Neural crest cell (in vitro differentiated cells): ENCODE measurements around the gene ADGRF1. TPM values are rescaled to one million over a fixed set of nuclear protein-coding genes. Genes with fewer than 3 reads are reported as not detected.

Source experiments
- DNase-seq: peaks from one replicate; pipeline ENCODE4 v3.0.0; 2021; ENCODE audit warnings: low read depth, mixed read lengths, low spot score
- H3K27ac Mint-ChIP-seq: one replicate; pipeline ENCODE4 v1.8.0; 2021; ENCODE audit warnings: mild to moderate bottlenecking, mixed read lengths; ENCODE audit not compliant: unreplicated experiment
- H3K27me3 Mint-ChIP-seq: 2 replicates; pipeline ENCODE4 v1.8.0; 2021; ENCODE audit warnings: low read depth, mild to moderate bottlenecking, mixed read lengths
- H3K36me3 Mint-ChIP-seq: 2 replicates; pipeline ENCODE4 v1.8.0; 2021; ENCODE audit warnings: low read depth, mild to moderate bottlenecking, mixed read lengths
- H3K4me1 Mint-ChIP-seq: 2 replicates; pipeline ENCODE4 v1.8.0; 2021; ENCODE audit warnings: mixed read lengths
- H3K4me3 Mint-ChIP-seq: one replicate; pipeline ENCODE4 v1.8.0; 2021; ENCODE audit warnings: mild to moderate bottlenecking, mixed read lengths
- H3K9me3 Mint-ChIP-seq: 2 replicates; pipeline ENCODE4 v1.8.0; 2021; ENCODE audit warnings: mixed read lengths
- total RNA-seq: library from RNA; stranded (reverse); gene quantifications from 2 replicates; pipeline ENCODE4 v1.2.1, GENCODE V29; 2021
- TF ChIP-seq, protein P1 (sequence below): fragments of 200-600 bp; sonication (generic); conservative IDR thresholded peaks from 2 replicates; pipeline ENCODE4 v1.5.0; 2021; ENCODE audit warnings: antibody characterized with exemption, mild to moderate bottlenecking

The ADGRF1 gene
- total RNA-seq, 1 donor from 2014 or later = 0.09 TPM

DNA sequence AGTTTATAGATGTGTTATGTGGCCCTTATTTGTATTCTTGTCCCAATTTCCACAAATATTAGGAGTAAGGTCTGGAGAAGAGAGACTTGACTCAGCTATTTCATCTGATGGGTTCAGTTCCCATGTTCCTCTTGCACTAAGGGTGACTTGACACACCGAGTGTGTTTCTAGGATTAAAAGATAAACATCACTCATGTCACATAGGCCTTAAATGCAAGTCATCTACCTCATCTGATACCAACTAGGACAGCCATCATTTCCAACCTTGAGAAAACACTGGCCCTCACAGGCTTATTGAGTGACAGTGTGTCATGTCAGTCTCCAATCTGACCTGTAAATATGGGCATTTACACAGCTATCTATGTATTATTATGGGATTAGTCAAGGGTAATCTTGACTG, 67.3 kb downstream of the ADGRF1 start:
- H3K4me3 Mint-ChIP-seq = no peak overlapping the region
- no peak for DNase-seq
- H3K27me3 Mint-ChIP-seq = no peaks in the 10 kb centered on the region
- TF ChIP-seq, protein P1, sequence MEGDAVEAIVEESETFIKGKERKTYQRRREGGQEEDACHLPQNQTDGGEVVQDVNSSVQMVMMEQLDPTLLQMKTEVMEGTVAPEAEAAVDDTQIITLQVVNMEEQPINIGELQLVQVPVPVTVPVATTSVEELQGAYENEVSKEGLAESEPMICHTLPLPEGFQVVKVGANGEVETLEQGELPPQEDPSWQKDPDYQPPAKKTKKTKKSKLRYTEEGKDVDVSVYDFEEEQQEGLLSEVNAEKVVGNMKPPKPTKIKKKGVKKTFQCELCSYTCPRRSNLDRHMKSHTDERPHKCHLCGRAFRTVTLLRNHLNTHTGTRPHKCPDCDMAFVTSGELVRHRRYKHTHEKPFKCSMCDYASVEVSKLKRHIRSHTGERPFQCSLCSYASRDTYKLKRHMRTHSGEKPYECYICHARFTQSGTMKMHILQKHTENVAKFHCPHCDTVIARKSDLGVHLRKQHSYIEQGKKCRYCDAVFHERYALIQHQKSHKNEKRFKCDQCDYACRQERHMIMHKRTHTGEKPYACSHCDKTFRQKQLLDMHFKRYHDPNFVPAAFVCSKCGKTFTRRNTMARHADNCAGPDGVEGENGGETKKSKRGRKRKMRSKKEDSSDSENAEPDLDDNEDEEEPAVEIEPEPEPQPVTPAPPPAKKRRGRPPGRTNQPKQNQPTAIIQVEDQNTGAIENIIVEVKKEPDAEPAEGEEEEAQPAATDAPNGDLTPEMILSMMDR = no peak
- no peak overlapping the region for H3K27ac Mint-ChIP-seq
- H3K9me3 Mint-ChIP-seq = no peaks in the 10 kb centered on the region
- peaks cover 4% of the 10 kb centered on the region for H3K4me1 Mint-ChIP-seq
- no peaks in the 10 kb centered on the region for H3K36me3 Mint-ChIP-seq

DNA sequence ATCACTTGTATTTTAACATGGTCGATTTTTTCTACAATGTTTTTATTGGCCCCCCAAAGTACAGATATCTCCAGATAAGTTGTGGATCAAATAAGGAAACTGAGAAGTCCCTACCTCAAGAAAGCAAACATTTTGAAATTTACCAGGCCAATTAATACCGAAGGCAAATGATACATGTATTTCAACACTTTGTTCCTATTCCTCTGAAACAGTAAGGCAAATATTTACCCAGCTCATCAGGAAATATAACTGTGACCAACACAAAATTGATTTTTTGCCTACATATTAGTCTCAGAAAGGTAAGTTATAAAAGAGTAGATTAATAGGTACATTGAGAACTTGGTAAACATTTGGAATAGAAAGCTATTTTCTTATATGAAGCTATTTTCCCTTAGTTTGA, 69.1 kb downstream of the ADGRF1 start:
- Mint-ChIP-seq H3K27ac (no peak overlapping the region), H3K27me3 (no peaks in the 10 kb centered on the region), H3K9me3 (no peaks in the 10 kb centered on the region), H3K4me1 (no peaks in the 10 kb centered on the region), H3K36me3 (no peaks in the 10 kb centered on the region), H3K4me3 (no peak overlapping the region)
- TF ChIP-seq, protein P1 = no peak
- DNase-seq = no peak

DNA sequence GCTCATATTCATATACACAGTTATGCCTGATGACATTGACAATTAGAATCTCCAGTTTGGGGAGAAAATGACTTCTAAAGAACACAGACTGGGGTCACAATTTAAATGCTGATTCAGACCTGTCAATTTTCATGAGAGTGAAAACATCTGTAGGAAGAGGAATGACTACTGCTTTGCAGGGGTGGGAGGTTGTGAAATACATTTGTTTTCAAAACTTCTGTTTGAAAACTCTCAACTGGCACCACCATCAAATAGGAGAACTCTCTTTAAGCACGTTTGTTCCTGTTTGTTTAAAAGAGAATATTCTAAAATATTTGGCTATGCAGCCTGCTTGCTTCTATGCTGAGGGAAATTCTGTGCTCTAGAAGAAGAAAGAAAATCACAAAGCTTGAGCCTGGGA, 69.6 kb downstream of the ADGRF1 start:
- no peak overlapping the region for H3K27ac Mint-ChIP-seq
- no peak for DNase-seq
- no peaks in the 10 kb centered on the region for H3K36me3 Mint-ChIP-seq
- H3K9me3 Mint-ChIP-seq = no peaks in the 10 kb centered on the region
- TF ChIP-seq, protein P1 = no peak
- no peaks in the 10 kb centered on the region for H3K4me1 Mint-ChIP-seq
- H3K27me3 Mint-ChIP-seq = no peaks in the 10 kb centered on the region
- no peak overlapping the region for H3K4me3 Mint-ChIP-seq

DNA sequence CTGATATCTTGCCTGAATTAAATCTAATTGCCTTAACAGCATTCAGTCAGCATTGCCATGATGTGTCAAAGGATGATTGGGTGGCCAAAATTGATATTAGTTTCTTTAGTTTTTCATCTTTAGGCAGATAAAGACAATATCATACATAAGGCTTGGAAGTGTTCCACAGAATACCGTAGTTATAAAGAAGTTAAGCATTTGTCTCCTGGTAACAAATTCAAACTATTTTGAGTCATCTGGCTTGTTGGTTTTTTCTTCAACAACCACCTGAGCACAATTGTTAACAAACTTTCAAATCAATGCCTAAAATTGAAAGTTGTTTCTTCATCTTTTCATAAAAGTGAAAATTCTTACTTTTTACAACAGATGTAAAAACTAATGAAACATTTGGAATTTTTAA, 72.9 kb downstream of the ADGRF1 start:
- Mint-ChIP-seq H3K4me3 (no peak overlapping the region), H3K27ac (no peak overlapping the region), H3K36me3 (no peaks in the 10 kb centered on the region), H3K9me3 (no peaks in the 10 kb centered on the region), H3K4me1 (no peaks in the 10 kb centered on the region), H3K27me3 (no peaks in the 10 kb centered on the region)
- TF ChIP-seq, protein P1 = no peak
- no peak for DNase-seq

DNA sequence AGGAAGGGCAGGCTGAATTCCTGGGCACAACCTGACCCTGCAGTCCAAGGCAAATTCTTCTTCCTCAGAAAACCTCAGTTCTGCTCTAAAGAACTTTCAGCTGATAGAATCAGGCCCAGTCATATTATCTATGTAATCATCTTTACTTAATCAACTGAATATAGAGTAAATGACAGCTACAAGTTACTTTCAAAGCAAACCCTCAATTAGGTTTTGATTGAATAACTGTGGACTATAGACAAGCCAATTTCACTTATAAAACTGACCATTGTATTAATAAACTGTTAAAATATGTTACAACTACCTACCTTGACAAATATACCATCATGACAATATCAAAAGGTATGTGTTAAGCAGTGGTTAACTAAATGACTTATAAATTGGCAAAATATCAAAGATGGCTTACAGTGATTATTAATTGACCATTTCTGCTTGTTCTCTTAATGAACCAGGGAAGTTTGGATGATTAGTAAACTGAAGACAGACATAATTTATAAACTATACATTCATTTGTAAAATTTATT, 74.2 kb downstream of the ADGRF1 start:
- H3K27ac Mint-ChIP-seq = no peak overlapping the region
- no peaks in the 10 kb centered on the region for H3K36me3 Mint-ChIP-seq
- H3K9me3 Mint-ChIP-seq = no peaks in the 10 kb centered on the region
- H3K4me3 Mint-ChIP-seq = no peak overlapping the region
- TF ChIP-seq, protein P1 = no peak
- no peaks in the 10 kb centered on the region for H3K4me1 Mint-ChIP-seq
- DNase-seq = no peak
- H3K27me3 Mint-ChIP-seq = no peaks in the 10 kb centered on the region
